SKM-1 treated with dmso at 0.1 percent for 144 hours (cell line): ENCODE measurements around the gene MCM3AP.
A peak's percentile ranks its signal among the peaks of the same experiment; 100 is the strongest.
"Not testable (repeated sequence)": the region's sequence is repeated elsewhere in the genome, so short reads cannot be mapped to it uniquely, and the experiment has no call there.

Experiments used
- DNase-seq: peaks from one replicate; lab custom pipeline; 2025; ENCODE audit not compliant: unreplicated experiment; lab: John Stamatoyannopoulos, UW

The MCM3AP gene

DNA sequence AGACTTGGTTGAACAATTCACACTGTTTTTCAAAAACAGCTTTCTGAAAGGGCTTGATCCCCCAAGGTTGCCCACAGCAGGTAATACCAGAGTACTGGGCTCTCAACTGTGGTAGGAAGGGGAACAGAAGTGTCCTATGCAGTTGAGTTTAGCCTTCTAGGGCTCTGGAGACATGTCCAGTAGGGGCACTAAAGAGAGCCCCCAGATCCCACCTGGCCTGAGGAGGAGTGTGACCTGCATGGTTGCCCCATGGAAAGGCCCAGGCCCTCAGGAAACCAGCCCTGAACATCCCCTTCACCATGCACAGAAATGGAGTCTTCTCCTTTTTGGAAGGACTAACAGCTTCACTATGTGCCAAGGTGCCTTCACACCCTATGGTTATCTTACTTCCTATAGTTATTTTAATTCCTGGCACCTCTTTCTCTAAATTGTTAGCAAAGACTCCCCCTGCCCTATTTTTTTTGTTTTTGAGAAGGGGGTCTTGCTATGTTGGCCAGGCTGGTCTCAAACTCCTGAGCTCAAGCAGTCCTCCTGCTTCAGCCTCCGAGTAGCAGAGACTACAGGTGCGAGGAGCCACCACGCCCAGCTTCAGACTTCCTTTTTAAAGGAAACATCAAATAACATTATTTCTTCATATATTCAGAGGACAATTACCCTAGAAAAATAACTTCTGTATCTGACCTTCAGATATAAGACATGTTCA is 40.0 kb downstream of the MCM3AP start:
- DNase-seq = no peak

DNA sequence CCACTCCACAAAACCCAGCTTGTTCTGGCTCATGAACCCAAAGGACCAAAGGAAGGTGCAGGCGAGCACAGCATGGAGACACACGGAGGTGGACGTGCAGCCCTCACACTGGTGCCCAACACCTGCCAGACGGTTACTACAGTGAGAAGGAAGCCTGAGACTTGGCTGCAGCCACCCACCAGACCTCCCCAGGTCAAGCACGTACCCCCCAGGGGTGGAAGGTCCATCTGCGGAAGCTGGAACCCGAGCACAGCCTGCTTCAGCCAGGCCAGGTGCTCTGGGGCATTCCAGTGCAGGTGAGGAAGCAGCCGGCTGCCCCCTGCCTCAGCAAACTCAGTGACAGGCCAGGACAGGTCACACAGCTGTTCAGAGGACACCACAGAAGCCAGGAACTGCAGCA is 40.8 kb downstream of the MCM3AP start:
- DNase-seq = no peak

DNA sequence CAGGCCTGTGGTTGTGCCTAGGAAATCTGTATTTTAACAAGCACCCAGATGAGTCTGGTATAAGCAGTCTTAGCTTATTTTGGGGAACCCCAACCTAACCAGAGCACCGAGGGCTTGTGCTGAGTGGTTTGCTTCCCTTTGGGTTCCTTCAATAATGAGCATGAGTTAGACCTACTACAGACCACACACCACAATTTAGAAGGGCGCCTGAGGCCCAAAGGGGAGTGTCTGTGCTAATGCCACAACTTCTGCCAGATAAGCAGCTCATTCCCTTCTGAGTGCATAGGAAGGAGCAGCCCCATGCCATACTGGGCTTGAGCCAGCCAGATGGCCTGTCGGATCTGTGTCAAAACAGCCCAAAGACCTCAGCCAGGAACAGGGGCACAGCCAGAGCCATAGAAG is 41.5 kb downstream of the MCM3AP start:
- no peak for DNase-seq

DNA sequence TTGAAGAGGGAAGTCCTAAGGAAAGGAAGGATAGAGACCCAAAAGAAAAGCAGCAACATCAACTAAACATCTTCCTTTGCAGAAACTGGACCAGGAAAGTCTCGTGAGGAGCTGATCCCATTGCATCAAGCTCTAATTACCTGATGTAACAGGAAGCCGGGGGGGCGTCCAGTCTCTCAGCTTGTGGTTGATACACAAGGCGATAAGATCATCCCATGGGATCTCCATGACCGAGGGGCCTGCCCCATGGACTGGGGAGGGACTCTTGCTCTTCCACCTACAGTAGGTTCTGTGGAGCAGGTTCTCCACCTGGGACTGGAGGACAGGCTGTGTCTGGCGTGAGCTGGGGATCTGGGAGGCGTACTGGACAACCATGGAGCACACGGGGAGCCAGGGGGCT is 42.1 kb downstream of the MCM3AP start:
- DNase-seq = no peak

DNA sequence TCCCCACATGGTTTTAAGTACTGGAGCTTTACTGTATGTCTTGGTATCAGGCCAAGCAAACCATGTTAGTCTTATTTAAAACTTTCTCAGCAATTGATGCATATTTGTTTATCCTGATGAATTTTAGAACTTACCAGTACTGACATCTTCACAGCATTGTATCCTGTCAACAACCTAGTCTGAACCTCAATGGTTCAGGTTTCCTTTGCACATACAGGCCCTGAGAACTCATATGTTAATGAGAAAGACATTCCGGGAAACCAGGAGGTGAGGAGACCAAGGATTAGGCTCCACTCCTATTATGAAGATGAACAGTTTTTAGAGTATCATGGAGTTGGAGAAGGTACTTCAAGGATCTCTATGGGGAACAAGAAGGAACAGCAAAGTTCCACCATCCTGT is 43.8 kb downstream of the MCM3AP start:
- not testable (repeated sequence) for DNase-seq

DNA sequence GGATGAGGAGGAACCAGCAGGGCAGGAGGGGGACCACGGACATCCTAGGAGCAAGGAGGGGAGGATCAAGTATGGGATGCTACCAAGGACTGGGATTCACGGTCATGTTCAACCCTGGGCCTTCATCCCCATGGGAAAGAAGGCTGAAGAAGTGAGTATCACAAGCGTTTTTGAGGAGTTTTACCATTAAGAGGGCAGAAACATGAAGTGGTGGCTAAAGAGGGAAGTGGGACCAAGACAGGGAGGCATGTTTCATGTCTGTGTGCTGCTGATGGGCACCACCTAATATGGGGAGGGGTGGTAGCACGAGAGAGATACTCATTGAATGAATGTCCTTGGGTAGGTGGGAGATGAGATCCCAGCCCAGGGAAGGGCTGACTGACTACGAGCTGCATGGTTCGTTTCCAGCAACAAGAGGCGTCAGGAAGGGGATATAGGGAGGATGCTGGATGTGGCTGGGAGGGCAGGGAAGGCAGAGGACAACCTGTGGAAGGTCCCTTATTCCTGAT is 45.5 kb downstream of the MCM3AP start:
- no peak for DNase-seq

DNA sequence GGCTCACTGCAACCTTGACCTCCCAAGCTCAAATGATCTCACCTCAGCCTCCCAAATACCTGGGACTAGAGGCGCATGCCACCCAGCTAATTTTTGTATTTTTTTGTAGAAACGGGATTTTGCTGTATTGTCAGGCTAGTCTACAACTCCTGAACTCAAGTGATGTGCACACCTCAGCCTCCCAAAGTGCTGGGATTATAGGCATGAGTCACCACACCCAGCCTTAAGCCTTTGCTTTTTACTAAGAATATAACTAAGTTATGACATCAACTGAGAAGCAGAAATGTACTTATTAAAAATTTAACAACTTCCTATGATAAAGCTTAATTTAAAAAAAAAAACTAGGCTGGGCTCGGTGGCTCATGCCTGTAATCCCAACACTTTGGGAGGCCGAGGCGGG is 47.9 kb downstream of the MCM3AP start:
- DNase-seq = no peak

DNA sequence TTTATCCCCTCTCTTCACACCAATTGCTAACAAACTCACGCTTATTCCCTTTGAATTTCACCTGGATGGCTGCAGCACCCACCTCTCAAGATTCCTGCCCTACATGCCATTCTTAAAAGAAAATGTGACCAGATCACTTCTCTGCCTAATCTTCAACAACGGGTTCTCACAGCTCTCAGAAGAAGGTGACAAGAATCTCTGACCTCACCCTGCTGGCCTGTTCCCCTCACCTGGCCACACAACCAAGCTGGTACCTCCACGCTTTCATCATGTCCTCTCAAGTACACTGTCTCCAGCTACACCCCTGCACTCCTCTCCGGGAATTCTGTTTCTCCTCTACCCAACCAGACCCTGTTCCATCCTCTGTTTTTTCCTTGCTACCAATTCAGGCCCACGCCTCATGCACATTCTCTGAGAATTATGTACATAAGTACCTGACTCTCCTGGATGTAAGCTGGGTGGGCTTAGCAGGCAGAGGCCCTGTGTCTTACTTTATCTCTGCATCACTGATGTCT is 50.9 kb downstream of the MCM3AP start:
- DNase-seq = no peak

DNA sequence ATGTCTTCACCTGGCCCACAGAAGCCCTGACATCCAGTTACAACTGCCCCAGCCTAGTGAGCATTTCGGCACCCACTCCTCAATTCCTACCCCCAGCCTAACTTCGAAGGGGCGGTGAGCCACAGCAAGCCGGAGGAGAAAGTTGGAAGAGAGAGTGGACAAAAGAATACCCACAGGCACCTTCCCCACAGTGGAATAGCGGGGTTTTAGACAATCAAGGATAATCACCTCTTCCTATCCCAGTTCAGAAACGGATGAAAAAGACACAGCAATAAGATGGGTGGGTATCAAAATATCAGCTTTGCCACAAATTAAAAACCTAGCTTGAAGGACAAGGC is 55.5 kb downstream of the MCM3AP start:
- no peak for DNase-seq

DNA sequence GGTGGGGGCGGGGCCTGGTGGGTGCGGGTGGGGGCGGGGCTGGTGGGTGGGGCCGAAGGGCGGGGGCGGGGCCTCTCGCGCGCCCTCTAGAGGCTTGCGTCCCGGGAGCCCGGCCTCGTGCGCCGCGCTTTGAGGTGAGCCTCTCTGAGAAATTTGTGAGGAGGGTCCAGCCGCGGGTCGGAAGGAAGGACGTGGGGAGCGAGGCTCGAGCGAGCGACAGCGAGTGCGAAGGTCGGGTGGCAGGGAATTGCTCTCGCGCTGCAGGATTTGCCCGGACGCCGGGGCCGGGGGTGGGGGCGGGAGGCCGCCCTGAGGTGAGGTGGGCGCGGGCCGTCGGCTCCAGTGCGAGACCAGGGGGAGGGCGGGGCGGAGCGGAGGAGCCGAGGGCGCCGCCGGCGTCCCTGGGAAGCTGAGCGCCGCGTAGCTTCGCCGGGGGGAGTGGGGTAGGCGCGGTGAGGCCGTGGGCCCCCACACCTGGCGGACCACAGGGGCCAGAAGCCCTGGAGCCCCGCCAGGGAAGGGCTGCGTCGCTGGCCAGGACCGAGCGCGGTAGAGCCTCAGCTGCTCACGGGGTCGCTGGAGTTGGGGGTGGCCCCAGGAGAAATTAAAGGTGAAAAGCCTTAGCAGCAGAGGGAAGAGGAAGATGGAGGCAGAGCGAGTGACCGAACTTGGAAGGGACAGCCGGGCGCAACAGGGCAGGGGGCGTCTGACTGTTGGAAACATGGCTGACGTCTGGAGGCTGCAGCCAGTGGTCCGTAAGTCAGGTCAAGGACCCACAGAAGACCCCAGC is 56.1 kb downstream of the MCM3AP start:
- DNase-seq = no peak

DNA sequence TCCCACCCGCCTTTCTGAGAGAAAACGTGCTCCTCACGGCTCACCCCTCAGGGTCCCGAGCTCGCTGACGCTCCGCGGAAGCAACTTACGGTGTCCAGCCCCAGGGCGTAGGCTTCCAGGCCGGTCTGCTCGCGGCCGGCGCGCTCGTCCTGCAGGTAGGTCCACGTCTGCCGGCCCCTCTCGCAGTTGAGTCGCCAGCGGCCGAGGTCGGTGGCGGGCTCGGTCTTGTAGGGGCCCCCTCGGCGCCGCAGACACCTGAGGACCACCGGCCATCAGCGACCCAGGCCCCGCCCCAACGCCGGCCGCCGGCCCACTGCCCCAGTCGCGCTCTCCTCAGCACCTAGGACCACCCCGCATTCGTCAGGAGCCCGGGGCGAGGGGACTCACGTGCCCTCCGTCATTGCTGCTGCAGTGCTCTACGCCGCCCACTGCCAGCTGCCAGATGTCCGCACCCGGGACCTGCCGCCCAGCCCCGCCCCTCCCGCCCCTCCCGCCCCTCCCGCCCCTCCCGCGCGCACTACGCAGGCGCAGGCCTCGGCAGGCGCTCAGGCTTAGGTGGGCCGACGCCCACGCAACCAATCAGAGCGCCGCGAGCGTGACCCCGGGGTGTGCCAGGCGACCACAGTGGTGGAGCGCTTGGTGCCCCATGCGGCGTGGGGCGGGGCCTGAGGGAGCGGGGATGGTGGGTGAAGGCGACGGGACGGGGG is 56.9 kb downstream of the MCM3AP start, which contains the start of gene LSS:
Gene LSS (minus strand): TSS at position 430 of the 707 bp plus-strand sequence. CDS start 29 bp downstream, at position 401.
- DNase-seq = peak; percentile 71

DNA sequence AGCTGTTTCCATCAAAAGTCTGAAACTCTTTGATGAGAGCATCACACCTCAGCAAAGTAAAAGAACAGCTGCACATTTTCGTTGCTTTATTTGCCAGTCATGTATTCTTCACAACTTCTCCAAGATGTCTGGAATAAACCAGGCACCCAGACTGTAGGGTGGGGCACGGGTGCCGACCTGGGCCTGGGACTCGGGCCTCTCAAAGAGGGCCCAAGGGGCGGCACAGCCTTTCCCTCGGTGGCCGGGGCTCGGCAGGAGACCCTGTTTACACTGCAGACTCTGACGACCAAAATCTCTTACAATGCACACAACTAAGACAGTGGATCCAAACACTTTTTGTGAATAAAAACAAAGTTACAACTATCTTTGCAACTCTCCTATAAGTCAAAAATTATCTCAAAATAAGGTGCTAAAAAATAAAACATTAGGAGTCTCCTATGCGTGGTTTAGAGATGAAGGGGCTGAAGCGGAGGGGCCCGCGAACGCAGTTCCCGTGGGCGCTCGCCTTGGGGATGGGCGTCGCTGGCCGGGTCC is 57.5 kb downstream of the MCM3AP start:
- DNase-seq = no peak

DNA sequence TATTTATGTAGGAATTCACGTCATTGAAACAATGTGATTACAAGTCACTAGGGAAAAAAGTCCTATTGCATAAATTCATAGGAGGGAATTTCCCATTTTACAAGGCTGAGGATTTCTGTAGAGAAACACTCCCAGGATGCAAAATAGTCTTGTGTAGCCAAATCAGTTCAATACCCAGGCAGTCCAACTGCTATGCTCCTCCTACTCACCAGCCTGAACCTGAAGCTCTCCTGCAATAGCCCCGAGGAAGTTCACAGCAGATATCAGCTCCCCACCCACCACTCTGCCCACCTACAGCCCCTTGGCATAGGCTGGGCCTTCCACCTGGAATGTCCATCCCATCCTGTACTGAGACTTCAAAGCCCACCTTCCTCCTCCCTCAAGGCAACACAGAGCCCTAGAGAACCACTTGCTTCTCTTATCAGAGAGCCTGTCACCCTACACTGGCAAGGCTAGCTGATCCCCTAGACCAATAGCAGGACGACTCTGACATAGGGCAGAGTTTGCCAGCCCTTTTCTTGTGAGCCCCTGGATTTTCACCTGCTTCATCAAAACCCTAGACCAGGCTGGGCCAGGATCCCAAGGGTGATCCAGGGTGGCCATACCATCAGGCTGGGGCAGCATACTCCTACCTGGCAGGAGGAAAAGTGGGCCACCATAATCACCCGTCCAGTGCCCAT is 58.4 kb downstream of the MCM3AP start:
- no peak for DNase-seq

DNA sequence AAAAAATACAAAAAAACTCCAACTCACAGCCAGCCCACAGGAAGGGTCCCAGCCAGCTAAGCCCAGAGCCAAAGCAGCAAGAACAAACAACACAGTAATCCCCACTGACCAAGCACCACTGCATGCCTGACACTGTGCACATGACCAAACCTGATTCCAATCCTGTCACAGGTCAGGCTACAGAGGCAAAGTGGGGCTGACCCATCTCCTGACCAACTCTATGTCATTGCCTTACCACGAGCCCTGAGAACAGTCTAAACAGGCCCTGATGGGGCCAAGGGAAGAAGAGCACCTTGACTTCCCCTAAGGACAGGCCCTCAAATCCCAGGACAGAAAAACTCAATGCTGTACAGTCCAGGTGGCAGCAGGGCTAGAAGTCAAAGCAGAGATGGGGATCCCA is 59.3 kb downstream of the MCM3AP start:
- no peak for DNase-seq

DNA sequence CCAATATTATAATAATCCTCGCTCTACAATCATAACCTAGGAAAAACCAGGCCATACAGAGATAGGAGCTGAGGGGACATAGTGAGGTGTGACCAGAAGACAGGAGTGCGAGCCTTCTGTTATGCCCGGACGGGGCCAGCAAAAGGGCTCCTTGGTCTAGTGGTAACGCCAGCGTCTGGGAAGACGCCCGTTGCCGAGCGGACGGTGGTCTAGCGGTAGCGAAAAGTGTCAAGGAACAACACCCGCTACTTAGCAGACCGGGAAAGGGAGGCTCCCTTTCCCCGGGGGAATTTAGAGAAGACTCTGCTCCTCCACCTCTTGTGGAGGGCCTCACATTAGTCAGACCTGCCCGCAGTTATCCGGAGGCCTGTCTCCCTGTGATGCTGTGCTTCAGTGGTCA is 61.8 kb downstream of the MCM3AP start:
- not testable (repeated sequence) for DNase-seq

DNA sequence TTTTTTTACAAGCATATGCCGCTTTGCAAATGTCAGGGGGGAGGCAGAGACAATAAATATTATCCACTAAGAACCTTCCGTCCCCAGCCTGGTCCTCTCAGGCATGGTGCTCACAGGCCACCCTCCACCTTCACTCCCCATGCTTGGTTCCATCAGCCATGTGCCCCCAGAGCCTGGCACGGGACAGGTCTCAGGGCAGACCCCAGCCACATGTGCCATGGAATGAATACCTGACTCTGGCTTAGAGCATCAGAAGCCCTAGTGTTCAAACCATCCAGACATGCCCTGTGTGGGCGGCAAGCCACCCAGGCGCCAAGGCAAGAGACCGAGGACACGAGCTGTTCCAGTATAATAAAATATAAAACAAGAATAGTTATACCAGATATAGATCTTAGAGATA is 62.2 kb downstream of the MCM3AP start:
- DNase-seq = no peak

DNA sequence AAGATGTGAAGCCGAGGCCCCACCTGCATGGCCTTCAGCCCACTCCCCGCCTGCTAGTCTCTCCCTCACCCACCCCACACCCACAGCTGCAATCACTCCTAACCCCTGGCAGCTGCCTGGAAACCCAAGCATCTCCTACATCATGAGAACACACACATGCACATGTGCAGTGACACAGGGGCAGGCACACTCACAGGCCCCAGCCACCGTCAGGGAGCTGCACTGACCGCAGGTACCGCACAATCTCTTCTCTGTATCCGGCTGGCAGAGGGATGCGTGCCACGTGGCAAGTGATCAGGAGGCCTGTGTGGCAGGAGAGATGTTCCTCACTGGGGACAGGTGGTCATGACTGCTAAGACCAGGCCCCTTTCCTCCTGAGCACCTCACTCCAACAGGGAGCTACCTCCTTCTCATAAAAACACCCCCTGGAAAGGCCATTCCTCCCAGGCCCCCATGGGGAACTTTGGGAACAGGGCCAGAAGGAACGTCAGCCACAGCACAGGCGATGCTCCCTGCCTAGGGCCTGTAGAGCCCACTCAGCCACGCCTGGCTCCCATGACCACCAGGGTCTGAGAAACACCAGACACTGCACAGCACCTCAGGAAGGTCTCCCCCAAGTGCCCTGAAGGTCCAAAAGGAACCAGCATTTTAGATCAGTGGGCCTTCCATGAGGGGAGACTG is 62.8 kb downstream of the MCM3AP start:
- no peak for DNase-seq

DNA sequence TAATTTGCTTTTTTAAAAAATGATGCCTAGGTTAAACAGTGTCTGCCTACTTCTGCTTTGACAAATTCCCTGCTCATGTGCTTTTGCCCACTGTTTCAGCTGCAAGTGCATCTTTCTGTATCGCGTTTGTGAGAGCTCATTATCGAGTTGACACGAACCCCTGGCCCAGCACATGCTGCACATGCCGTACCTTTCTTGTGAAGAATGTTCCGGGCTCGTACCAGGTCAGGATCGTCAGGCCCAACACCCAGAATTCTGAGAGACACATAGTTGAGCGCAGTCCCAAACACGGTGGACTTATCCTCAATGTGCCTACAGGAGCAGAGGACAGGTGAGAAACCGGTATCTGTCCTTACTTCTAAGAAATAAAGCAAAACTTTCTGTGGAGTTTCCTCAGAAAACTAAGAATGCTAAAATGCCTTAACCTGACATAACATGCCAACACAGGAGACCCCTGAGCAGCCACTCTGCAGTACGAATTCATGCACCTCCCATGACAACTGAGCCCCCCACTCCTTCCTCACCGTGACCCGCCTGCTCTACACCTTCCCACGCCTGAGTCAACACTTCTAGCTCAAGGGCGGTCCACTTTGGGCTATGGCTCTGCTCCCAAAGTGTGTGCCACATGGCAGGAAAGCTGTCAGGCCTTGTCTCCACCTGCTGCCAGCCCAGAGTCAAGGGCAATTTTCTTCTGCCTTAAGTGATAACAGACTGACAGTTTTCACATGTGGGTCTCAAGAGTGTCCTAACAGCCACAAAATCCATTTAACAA is 63.6 kb downstream of the MCM3AP start:
- no peak for DNase-seq

DNA sequence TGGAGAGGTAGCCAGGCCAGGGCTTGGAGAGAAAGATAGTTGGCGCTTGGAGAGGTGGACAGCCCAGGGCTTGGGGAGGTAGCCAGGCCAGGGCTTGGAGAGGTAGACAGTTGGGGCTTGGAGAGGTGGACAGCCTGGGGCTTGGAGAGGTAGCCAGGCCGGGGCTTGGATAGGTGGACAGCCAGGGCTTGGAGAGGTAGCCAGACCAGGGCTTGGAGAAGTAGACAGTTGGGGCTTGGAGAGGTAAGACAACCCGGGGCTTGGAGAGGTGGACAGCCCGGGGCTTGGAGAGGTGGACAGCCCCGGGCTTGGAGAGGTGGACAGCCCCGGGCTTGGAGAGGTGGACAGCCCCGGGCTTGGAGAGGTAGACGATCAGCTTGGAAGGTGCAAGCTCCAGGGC is 64.6 kb downstream of the MCM3AP start:
- no peak for DNase-seq
